Breast epithelium (tissue), 4 donors: ENCODE results near the gene TMEM117. TPM values are rescaled to one million over a fixed set of nuclear protein-coding genes. Genes with fewer than 3 reads are reported as not detected.

Experiments
- DNase-seq, 2 donors: peaks; one replicate each; pipeline ENCODE4 v3.0.0-alpha.2; 2019; ENCODE audit warnings: low spot score in 2 of 2
- H3K27ac ChIP-seq, 2 donors: fragments of 200-600 bp; sonication (generic) in 1 of 2; one replicate each; pipeline ENCODE4 v1.5.1; 2016 to 2019; ENCODE audit warnings: mild to moderate bottlenecking in 1 of 2
- H3K27me3 ChIP-seq, 2 donors: fragments of 200-600 bp; sonication (generic) in 1 of 2; one replicate each; pipeline versions ENCODE4 v1.5.1 to v1.6.0; 2017 to 2019; ENCODE audit warnings: control low read depth in 1 of 2, mild to moderate bottlenecking in 1 of 2
- H3K36me3 ChIP-seq: fragments of 200-600 bp; one replicate; pipeline ENCODE4 v1.5.1; 2019
- H3K4me1 ChIP-seq, 2 donors: fragments of 200-600 bp; sonication (generic); one replicate each; pipeline ENCODE4 v1.5.1; 2016 to 2019; ENCODE audit warnings: control low read depth in 1 of 2
- H3K4me3 ChIP-seq, 3 donors: fragments of 200-600 bp; sonication (generic); 1 replicate in 2 of 3; 2 replicates in 1 of 3; pipeline ENCODE4 v1.5.1; 2016 to 2019; ENCODE audit warnings: mild to moderate bottlenecking in 3 of 3, moderate library complexity in 2 of 3
- H3K9me3 ChIP-seq, 2 donors: fragments of 200-600 bp; sonication (generic) in 1 of 2; one replicate each; pipeline ENCODE4 v1.5.1; 2016 to 2019; ENCODE audit warnings: control low read depth in 1 of 2
- POLR2A ChIP-seq: fragments of 450-650 bp; IDR thresholded peaks from one replicate; pipeline ENCODE4 v1.6.1; 2016; ENCODE audit warnings: antibody characterized with exemption, mild to moderate bottlenecking, moderate library complexity
- POLR2AphosphoS5 ChIP-seq, 3 donors: sonication (generic); formaldehyde crosslinking; IDR thresholded peaks; one replicate each; pipeline ENCODE4 v1.6.1; 2017; ENCODE audit warnings: antibody characterized with exemption in 3 of 3
- intact Hi-C: fragments of 100-400 bp; cut with DNase I; formaldehyde crosslinking; loops from one replicate; pipeline ENCODE4 v1.15.1; 2023; ENCODE audit warnings: low total_unique reads
- total RNA-seq, 3 donors: library from RNA; depleted of rRNA; stranded (reverse); fragments of >200 nt; gene quantifications; one replicate each; pipeline ENCODE4 v1.1.0, GENCODE V29; 2016
- TF ChIP-seq, protein P1 (sequence below), 3 donors: fragments of 450-650 bp; IDR thresholded peaks; one replicate each; pipeline ENCODE4 v1.5.1; 2016 to 2017; ENCODE audit warnings: antibody characterized with exemption in 3 of 3, mild to moderate bottlenecking in 3 of 3, moderate library complexity in 3 of 3

Gene TMEM117
- total RNA-seq, 3 donors from 2014 or later, result 6.1 to 17.1 (median 7.2) TPM

DNA sequence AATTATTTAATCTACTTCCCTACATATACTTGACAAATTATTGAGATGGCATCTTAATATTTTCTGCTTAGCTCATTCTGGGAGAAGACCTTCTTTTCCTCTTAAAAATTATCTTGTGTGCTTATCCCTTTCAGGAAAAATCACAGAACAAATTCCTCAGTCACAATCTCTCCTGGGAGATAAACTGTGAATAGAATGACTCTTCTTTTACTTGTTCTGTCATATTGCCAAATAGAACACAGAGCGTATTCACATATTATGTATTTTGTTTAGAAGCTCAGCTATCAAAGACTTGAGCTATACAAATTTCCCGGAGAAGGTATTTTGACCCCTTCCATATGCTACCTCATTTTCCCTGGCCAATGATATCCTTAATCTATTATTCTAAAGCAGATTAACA is 146.7 kb downstream of the TMEM117 start:
- no peak for TF ChIP-seq POLR2A
- TF ChIP-seq, protein P1, sequence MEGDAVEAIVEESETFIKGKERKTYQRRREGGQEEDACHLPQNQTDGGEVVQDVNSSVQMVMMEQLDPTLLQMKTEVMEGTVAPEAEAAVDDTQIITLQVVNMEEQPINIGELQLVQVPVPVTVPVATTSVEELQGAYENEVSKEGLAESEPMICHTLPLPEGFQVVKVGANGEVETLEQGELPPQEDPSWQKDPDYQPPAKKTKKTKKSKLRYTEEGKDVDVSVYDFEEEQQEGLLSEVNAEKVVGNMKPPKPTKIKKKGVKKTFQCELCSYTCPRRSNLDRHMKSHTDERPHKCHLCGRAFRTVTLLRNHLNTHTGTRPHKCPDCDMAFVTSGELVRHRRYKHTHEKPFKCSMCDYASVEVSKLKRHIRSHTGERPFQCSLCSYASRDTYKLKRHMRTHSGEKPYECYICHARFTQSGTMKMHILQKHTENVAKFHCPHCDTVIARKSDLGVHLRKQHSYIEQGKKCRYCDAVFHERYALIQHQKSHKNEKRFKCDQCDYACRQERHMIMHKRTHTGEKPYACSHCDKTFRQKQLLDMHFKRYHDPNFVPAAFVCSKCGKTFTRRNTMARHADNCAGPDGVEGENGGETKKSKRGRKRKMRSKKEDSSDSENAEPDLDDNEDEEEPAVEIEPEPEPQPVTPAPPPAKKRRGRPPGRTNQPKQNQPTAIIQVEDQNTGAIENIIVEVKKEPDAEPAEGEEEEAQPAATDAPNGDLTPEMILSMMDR (IDR thresholded peaks at IDR 0.05), result no peak
- no peak for TF ChIP-seq POLR2AphosphoS5 (IDR thresholded peaks at IDR 0.05)
- Histone ChIP-seq H3K27me3 (no peaks in the 10 kb centered on the region), H3K27ac (no peak overlapping the region), H3K4me1 (no peaks in the 10 kb centered on the region), H3K36me3 (no peaks in the 10 kb centered on the region), H3K9me3 (peaks cover 0 to 13% of the 10 kb centered on the region in 2 donors), H3K4me3 (no peak overlapping the region)
- no peak for DNase-seq
- intact Hi-C loops, result no loop called here

DNA sequence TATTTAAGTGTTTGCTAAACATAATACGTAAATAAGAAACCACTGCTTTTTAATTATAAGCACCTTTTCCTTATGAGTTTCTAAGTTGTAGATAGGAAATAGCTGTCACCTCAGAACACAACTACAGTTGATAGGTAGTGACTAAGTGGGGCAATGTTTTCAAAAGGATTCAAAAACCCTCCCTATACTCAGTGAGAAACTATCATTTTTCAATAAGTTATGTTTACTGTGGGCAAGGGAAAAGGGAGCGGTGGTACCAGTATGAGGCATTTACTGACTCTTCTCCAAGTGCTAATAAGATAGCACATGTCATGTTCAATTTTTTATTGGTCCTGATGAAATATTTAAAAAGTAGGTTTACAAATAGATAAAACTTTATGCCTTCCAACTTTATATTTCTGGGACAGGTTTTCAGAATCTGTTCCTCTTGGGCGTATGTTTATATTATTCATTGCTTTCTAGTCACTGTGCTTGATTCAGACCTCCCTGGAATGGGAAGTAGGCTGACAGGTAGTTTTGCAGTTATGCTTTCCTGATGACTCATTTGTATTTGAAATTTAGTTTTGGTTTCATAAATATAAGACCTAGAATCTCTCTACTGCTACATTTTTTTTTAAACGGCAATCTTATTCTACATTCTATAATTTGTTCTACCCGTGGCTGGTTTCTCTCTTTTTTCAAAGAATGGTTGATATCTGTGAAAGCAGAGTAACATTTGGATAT is 153.1 kb downstream of the TMEM117 start:
- H3K9me3 ChIP-seq, result no peaks in the 10 kb centered on the region
- H3K27ac ChIP-seq, result no peak overlapping the region
- DNase-seq, result no peak
- H3K36me3 ChIP-seq, result no peaks in the 10 kb centered on the region
- intact Hi-C loops, result no loop called here
- H3K4me3 ChIP-seq, result no peak overlapping the region
- no peaks in the 10 kb centered on the region for H3K4me1 ChIP-seq
- no peaks in the 10 kb centered on the region for H3K27me3 ChIP-seq
- TF ChIP-seq, protein P1 (IDR thresholded peaks at IDR 0.05), result no peak
- TF ChIP-seq POLR2AphosphoS5 (IDR thresholded peaks at IDR 0.05) (no peak), POLR2A (no peak)

DNA sequence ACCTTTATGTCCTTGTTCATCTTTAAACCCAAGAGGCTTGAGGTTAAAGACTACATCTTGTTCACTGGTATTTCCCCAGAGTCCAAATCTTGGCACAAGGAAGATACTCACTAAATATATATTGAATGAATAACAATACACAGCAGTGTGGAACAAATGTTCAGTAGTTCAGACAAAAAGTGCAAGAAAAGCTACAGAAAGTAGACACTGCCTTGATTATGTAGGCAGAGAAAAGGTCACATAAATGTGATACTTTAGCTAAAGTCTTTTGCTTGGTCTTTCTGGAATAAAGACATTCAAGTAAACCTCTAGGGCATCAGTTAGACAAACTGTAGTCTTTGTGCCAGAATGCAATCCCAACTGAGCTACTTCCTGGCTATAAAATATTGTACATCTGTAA is 157.0 kb downstream of the TMEM117 start:
- no peak for DNase-seq

DNA sequence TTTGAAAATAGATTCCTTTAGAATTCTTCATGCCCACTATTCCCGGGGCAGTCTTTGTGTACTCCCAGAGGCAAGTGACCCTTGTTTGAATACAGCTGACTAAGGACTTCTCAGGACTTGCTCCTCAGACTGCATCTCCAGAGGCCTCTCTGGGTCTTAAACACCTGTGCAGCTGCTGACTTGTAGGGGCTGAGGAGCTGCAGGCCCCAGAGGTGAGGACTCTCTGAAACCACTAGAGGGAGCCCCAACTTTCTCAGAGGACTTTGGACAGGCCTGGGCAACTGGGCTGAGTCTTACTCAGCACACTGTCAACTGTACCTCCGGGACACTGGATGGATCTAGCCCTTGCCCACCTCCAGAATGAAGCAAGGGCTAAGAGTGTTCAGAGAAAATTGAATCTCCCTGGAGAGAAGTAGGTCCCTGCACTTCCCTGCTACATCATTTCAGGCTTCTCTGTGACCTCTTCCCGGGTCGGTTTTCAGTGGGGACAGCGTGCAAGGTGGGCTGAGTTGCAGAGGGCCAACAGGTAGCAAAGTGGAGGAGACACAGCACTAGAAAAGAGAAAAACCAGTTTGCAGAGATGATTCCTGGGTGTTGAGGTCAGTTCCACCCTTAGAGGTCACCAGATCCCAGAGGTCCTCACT is 164.6 kb downstream of the TMEM117 start:
- TF ChIP-seq POLR2AphosphoS5 (IDR thresholded peaks at IDR 0.05) (no peak), POLR2A (no peak)
- TF ChIP-seq, protein P1 (IDR thresholded peaks at IDR 0.05), result no peak
- no peak for DNase-seq

More for the DNA sequence above, 157.0 kb downstream of the TMEM117 start:
- no peaks in the 10 kb centered on the region for H3K4me1 ChIP-seq
- no peaks in the 10 kb centered on the region for H3K36me3 ChIP-seq
- H3K4me3 ChIP-seq, result no peak overlapping the region
- no peak overlapping the region for H3K27ac ChIP-seq
- intact Hi-C loops, result no loop called here
- TF ChIP-seq, protein P1 (IDR thresholded peaks at IDR 0.05), result no peak
- TF ChIP-seq POLR2A, result no peak
- no peak for TF ChIP-seq POLR2AphosphoS5 (IDR thresholded peaks at IDR 0.05)
- no peaks in the 10 kb centered on the region for H3K27me3 ChIP-seq
- H3K9me3 ChIP-seq, result no peaks in the 10 kb centered on the region

DNA sequence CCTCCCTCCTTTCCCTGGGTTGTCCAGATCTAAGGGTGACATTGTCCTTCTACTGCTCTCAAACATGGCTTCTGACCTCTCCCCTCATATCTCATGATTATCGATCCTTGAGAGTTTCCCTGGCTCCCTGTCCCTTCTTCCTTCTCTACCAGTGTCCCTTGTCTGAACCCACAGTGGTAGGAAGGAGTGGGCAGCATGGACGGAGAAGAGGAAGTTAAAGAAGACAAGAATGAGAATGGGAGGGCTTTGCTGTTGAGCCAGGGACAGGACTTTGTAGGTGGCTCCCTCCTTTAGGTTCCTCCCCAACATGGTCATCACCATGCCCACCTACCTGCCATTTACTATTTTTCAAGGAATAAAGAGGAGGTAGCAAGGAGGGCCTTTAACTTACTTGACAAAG is 166.7 kb downstream of the TMEM117 start:
- TF ChIP-seq POLR2A (no peak), POLR2AphosphoS5 (IDR thresholded peaks at IDR 0.05) (no peak)
- TF ChIP-seq, protein P1 (IDR thresholded peaks at IDR 0.05), result no peak
- DNase-seq, result no peak
- Histone ChIP-seq H3K4me1 (no peaks in the 10 kb centered on the region), H3K4me3 (no peak overlapping the region), H3K27ac (no peak overlapping the region), H3K9me3 (no peaks in the 10 kb centered on the region), H3K36me3 (no peaks in the 10 kb centered on the region), H3K27me3 (no peaks in the 10 kb centered on the region)
- intact Hi-C loops, result no loop called here

More for the DNA sequence above, 164.6 kb downstream of the TMEM117 start:
- Histone ChIP-seq H3K36me3 (no peaks in the 10 kb centered on the region), H3K4me1 (no peaks in the 10 kb centered on the region), H3K9me3 (no peaks in the 10 kb centered on the region), H3K4me3 (no peak overlapping the region), H3K27ac (no peak overlapping the region), H3K27me3 (no peaks in the 10 kb centered on the region)
- intact Hi-C loops, result no loop called here
